Activated gamma-delta T cell treated with anti-CD3 and anti-CD28 coated beads, Interleukin-2, amount 50 U/mL, for 16 hours (primary cell): ENCODE data around the gene PRDM13.
"Not testable (repeated sequence)": the region's sequence is repeated elsewhere in the genome, so short reads cannot be mapped to it uniquely, and the experiment has no call there.

Experiments used
- DNase-seq: peaks from one replicate; pipeline ENCODE4 v3.0.0-alpha.2; 2020; ENCODE audit warnings: low read depth

PRDM13 gene

GRCh38 chr6:99606656-99607415 is at the start of gene PRDM13:
PRDM13 (plus strand) TSS chr6:99606833; CDS start chr6:99607035, 202 bp downstream.
- DNase-seq = no peak

DNA sequence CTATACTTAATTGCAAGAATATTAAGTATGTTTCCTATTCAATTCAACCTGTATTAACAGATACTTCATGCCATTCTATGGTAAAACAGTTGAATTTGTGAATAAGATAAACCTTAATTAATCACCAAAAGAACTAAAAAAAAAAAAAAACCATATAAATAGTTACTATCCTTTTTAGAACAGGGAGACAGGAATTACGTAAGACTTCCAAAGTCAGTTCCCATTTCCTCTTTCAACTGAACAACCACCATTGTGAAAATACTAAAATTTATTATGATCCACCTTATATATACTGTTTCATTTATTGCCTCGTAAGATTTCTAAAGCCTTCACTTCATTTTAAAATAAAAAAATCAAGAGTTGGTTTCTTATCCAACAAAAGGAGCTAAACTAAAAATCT is 47.6 kb upstream of the PRDM13 start:
- no peak for DNase-seq

GRCh38 chr6:99560668-99561067 is 46.0 kb upstream of the PRDM13 start:
- no peak for DNase-seq

- DNase-seq = no peak
These were observed 43.4 kb upstream of the PRDM13 start for GRCh38 chr6:99563056-99563723.

- peak; percentile 84 for DNase-seq
These were observed 38.3 kb upstream of the PRDM13 start, which contains the start of gene CCNC for GRCh38 chr6:99568103-99568933. CCNC (minus strand) TSS chr6:99568660; CDS start chr6:99568527, 133 bp downstream.

GRCh38 chr6:99573980-99574617 is 32.5 kb upstream of the PRDM13 start:
- DNase-seq = no peak

DNA sequence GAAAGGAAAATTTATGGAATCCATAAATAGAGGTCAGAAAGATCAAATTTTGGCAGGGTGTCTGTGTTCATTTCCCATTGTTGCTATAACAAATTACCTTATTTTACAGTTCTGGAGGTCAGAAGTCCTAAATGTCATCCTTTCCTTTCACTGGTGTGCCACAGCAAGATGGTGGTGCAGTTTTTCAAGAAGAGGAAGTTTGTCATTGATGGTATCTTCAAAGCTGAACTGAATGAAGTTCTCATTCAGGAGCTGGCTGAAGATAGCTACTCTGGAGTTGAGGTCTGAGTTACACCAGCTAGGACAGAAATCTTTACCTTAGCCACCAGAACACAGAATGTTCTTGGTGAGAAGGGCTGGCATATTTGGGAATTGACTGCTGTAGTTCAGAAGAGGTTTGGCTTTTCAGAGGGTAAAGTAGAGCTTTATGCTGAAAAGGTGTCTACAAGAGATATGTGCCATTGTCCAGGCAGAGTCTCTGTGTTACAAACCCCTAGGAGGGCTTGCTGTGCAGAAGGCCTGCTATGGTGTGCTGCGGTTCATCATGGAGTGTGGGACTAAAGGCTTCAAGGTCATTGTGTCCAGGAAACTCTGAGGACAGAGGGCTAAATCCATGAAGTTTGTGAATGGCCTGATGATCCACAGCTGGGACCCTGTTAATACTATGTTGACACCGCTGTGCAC is 30.9 kb upstream of the PRDM13 start:
- no peak for DNase-seq

- no peak for DNase-seq
These were observed 26.9 kb upstream of the PRDM13 start for GRCh38 chr6:99579781-99580180.

DNA sequence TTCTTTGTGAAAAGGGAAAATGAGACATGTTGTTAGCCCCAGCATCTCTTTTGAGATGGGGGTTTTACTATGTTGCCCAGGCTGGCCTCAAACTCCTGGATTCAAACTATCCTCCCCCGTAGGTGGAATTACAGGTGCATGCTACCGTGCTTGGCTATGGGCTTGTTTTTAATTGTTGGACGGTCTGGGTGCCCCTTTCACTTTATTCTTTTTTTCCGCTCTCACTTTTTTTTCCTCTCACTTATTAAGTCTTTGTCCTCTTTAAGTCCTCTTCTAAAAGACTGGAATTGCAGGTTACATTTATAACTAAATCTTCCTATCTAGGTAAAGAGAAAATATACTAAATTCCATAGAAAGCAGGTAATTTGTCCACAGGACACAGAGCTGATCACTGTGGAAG is 18.8 kb upstream of the PRDM13 start:
- DNase-seq = no peak

DNA sequence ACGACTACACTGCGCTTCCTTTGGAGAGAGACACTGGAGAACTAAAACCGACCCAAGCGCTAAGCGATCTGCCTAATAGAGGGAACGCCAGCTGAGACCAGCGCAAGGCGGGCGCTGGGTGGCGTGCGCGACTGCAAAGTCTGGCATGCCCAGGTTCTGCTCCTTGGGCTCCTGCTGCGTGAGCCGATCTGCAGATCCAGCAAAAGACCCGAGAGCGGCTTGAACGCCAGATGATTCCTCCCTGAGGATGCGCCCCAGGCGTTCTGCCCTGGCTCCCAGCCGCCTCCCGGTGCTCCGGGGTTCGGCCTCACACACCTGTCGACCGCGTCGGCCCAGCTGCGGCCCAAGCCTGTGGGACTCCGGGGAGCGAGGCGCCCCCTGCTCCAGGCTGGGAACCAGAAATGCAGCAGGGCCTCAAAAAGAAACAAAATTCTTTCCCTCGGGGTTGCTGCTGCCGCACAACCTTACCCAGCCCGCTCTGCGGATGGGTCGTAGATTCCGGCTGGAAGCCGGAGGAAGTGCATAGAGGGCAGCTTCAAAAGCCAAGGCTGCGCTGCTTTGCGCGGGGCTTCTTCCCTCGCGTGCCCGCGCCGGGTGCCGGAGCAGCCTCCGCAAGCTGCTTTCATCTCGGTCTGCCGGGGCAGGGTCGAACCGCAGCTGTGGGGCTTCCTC is 17.9 kb upstream of the PRDM13 start:
- DNase-seq = peak; percentile 46

DNA sequence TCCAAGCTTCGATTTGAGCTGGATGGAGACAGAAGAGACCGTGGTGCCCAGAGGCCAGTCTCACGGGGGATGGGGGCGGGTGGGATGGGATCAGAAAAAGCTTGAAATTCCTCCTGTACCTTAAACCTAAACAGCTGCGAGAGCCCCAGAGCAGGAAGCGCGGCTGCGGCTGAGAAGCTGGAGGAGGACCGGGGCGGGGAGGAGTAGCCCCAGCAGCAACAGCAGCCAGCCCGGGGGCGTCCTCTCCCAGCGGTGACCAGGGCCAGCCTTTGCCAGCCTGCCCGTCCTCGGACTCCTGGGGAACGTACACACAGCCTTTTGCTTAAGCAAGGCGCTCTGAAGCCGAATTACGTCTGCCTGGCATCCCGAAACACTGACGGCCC is 17.4 kb upstream of the PRDM13 start:
- no peak for DNase-seq

GRCh38 chr6:99589907-99590493 is 16.6 kb upstream of the PRDM13 start:
- no peak for DNase-seq

- DNase-seq = no peak
These were observed 15.6 kb upstream of the PRDM13 start for GRCh38 chr6:99590728-99591672.

DNA sequence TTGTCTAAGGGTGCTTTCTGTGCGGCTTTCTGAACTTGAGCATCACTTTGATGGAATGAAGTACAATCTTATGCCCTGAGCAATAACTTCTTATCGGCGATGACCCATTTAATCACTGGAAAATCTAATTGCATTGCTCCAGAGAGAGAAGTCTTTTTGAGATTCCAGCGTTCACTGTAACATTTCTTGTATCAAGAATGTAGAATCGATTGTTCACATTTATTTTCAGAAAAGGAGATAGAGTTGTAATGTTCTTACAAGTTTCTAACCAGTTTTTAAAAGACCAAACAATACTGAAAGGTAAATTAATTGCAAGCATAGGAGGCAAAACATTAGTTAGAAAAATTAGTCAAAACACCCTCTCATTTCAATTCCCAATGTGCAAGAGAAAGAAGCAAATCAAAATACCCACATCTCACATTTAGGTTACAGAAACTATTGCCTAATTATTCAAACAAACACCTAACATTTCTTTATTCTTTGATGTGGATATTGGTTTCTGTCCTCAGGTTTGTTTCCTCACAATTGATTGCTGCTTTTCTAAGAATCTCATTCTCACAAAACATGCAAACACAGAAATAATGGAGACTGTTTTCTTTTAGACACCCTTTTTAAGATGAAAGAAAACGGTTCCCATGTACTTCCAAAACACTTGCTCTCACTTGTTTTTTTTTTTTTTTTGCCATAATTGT is 14.8 kb upstream of the PRDM13 start:
- DNase-seq = no peak

DNA sequence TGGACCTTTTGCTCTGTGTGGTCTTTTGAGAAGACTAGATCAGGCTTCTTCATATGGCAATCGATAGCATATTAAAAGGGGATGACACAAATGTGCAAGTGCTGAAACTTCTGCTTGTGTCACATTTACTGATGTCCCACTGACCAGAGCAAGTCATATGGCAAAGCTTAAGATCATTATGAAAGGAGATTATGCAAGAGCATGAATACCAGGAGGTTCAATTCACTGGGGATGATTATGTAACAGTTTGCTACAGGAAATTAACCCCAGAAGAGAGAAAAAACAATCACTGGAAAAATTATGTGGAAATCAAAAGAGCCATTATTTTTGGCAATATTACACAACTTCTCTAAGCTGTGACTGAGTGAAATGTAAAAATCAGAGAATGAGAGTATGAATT is 13.7 kb upstream of the PRDM13 start:
- no peak for DNase-seq

DNA sequence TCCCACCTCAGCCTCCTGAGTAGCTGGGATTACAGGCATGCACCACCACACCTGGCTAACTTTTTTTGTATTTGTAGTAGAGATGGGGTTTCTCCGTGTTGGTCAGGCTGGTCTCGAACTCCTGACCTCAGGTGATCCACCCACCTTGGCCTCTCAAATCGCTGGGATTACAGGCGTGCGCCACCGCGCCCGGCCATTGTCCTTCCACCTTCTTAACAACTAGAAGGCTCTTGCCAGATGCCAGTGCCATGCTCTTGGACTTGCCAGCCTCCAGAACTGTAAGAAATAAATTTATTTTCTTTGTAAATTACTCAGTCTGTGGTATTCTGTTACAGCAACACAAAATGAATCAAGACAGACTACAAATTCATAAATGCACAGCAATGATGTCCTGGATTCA is 11.9 kb upstream of the PRDM13 start:
- DNase-seq = not testable (repeated sequence)

DNA sequence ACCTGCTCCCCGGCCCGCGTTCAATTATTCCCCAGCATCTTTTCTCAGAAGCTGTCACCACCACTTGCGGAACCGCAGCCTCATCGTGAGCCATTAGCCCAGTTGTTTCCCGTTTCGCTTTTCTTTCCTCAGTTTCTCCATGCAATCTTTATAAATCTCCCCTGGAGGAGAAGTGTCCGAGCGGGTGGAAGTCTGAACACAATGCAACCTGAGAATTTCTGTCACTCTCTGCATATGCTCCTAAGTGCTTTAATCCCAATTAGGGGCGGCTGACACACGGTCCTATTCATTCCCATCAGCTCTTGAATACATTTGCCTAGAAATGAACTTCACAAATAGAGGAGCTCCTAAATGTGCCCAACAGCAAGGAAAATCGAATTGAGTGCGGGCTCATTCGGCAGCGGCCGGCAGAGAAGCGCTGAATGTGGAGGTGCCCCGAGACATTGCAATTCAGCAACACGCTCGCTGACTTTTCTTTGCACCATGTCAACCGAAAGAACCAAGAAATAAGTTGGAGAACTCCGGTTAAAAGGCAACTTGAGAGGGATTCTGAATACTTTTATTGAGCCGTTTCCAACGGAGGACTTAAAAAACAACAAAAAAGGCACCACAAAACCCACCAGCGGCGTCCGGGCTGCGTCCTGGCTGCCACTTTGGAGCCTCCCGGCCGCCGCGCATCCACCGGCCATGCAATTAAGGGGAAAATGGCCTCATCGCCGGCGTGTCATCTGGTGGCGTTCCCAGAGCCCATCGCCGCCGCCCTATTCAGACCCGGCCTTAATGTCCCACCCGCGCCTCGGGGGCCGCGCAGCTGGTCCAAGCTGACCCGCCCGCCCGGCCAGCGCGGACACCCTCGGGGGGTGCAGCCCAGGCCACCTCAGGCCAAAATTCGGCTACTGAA is 3.9 kb upstream of the PRDM13 start:
- DNase-seq = no peak
